HG02678 (cell line): ENCODE results near the gene ZNF518B.
A peak's percentile ranks its signal among the peaks of the same experiment; 100 is the strongest.

Experiments
- ATAC-seq: cut with Tn5 transposase; IDR thresholded peaks from one replicate; pipeline ENCODE4 v1.9.1; 2021; ENCODE audit warnings: mild to moderate bottlenecking, moderate library complexity; ENCODE audit not compliant: unreplicated experiment

Gene ZNF518B

DNA sequence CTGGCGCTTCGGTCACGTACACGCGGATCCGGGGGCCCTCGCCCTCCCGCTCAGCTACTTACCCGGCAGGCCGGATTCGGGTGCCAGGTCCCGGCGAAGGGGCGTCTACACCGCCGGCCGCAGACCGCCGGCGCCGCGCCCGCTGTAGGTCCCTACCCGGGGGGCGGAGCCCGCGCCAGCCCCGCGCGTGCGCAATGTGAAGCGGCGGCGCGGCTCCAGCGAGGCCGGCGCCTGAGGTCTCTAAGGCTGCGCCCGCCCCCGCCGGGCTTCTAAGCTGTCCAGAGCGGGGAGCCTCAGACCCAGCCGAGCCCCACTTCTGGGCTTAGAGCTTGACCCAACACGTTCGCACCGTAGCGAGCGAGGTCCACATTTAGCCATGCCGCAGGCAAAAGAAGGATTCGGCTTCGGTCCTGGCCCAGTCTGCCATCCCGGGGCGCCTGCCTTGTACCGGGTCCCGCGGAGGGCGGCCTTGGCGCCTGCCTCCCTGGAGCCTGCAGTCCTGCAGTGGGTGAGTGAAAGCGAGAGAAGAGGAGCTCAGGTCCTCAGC is at the start of gene ZNF518B:
Gene ZNF518B (minus strand): TSS at position 172 of the 547 bp plus-strand sequence. CDS start 11,098 bp downstream, outside the sequence.
- ATAC-seq, result peak; percentile 79

GRCh38 chr4:10506077-10506476 is 48.9 kb upstream of the ZNF518B start:
- ATAC-seq, result no peak

GRCh38 chr4:10504570-10505179 is 47.4 kb upstream of the ZNF518B start:
- ATAC-seq, result no peak

DNA sequence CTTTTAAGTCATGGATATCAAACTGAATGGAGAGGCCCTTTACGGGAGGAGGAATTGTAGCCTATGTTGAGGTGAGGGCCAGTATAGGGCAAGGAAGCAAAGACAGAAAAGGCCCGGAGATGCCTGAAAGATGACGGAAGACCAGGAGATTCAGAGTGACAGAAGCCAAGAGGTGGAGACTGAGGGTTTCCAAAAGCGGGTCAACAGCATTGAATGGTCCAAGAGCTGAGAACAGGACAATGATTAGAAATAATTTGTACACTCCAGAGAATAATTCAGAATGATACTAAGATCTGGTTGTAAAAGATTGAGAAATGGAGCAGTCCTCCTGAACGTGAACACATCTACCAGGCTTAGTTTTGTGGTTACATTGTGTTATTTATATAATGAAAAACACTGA is 45.5 kb upstream of the ZNF518B start:
- ATAC-seq, result no peak

GRCh38 chr4:10500776-10501175 is 43.5 kb upstream of the ZNF518B start:
- ATAC-seq, result no peak

DNA sequence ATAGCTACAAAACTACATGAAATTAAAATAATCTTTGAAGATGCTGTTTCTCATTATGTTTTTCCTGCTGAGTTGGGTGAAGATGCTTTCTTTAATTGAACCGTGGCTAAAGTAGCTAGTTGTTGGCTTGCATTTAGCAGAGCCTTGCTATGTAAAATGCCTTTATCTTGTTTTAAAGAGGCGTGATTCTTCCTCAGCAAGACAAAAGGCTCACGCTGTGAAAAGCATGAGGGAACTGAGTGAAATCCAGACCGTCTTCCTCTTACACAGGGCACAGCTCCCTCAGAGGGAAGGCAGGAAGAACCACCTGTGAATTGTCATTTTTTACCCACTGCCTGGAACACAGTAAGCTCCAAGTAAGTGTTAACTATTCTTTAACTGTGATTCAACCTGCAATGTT is 39.0 kb upstream of the ZNF518B start:
- ATAC-seq, result no peak

DNA sequence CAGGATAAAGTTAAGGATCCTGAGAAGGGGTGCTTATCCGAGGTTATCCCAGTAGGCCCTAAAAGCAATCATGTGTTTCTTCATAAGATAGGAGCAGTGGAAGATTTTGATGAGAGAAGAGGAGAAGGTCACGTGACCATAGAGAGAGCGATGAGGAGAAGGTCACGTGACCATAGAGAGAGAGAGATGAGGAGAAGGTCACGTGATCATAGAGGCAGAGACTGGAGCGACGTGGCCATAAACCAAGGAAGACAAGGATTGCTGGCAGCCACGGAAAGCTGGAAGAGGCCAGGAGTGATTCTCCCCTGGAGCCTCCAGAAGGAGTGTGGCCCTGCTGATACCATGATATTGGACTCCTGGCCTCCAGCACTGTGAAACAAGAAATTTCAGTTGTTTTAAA is 38.4 kb upstream of the ZNF518B start:
- no peak for ATAC-seq

GRCh38 chr4:10492464-10492863 is 35.2 kb upstream of the ZNF518B start:
- no peak for ATAC-seq

DNA sequence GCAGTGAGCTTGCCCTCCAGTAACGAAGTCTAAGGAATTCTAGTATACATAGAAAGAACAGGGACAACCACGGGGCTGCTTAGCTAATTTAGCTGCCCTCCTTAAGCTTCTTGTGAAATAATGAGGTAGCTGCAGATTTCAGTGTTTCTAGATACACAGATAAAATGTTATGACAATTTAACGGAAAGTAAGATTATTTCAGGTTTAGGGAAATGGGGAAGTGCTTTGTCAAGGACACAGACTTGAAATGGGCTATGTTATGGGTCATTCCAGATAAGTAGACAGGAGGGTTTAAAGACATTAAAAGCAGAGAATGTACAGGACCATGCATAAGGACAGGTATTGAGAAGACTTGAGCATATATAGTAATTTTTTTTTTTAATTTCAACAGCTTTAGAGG is 34.2 kb upstream of the ZNF518B start:
- ATAC-seq, result no peak

DNA sequence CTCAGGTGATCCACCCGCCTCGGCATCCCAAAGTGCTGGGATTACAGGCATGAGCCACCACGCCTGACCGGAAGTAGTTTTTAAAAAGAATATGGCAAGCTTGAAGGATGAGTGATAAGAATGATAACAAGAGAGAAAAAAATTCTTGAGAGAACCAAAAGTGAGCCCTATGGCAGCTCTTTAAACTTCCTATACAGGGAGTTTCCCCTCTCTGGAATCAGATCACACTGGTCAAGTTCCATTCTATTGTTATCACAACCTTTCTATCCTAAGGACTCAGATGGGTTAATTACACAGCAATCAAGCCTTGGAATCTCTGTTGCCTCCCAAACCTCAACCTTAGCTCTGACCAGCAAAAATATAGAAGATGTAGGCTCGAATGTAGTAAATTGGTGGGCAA is 33.8 kb upstream of the ZNF518B start:
- ATAC-seq, result no peak

DNA sequence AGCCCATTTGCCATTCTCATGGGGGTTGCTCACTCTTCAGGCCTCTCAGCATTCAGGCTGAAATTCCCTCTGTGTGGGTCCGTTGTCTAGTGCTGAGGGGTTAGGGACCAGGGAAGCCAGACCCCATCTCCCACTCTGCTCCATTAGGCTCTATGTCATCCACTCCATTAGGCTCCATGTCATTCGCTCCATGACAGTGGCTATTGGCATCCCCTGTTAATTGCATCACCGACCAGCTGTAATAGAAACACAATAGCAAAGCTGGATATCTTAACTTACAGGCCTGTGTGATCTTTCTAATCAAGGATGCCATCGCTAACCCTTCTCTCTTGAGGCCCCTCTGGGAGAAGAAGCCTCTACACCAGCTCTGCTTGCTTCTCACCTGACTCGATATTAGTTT is 25.7 kb upstream of the ZNF518B start:
- ATAC-seq, result no peak

- ATAC-seq, result no peak
Measured at GRCh38 chr4:10480616-10481015, 23.4 kb upstream of the ZNF518B start.

DNA sequence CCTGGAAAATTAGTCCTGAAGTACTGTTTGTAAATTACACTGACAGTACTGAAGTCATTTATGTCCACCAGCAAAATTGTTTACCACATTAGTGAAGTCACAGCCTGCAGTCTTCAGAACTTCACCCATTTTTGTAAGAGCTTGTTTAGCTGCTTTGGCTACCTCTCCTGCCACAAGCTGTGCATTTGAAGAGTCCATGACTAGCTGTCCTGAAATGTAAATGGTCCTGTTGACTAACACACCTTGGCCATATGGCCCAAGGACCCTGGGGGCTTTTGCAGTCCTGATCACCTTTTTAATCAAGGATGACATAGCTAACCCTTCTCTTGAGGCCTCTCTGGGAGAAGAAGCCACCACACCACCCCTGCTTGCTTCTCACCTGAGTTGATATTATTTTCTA is 21.4 kb upstream of the ZNF518B start:
- ATAC-seq, result no peak

GRCh38 chr4:10470505-10470904 is 13.3 kb upstream of the ZNF518B start:
- no peak for ATAC-seq

- no peak for ATAC-seq
Measured at GRCh38 chr4:10466161-10466560, 8.9 kb upstream of the ZNF518B start.

DNA sequence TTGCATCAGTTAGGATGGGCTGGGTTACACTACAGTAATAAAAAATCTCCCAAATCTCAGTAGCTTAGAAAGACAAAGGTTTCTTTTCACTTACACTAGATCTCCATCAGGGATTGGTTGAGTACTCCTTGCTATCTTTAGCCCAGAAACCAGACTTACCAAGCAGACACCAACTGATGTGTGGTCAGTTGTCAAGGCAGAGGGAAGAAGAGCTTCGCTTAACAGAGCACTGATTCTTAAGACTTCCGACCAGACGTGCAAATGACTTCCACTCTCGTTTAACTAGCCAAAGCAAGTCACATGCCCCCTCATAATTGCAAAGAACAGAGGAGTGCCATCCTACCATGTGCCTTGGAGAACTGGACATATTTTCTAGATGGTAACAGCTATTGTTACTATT is 5.7 kb upstream of the ZNF518B start:
- ATAC-seq, result no peak

DNA sequence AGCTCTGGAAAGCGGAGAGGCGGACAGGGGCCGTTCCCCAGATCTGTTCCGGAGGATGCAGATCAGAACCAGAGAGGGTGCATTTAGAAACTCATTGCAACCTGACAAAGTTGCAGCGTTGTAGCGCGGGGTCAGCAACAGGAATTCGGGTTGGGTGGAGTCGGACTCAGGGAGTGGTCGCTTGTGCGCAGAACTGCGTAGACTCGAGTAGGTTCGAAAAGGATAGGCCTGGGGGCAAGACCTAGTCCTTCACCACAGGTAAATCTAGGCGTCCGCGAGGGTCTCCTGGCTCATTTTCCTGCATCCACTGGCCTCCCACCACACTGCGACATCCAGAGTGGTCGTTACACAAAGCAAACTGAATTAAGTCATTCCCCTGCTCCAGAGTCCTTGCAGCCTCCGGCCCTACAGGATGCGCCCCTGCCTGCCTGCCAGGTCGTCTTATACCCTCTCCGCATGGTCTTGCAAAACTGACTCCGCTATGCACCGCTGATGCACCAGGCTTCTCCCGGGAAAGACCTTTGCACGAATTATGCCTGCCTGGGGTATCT is 4.7 kb upstream of the ZNF518B start:
- ATAC-seq, result no peak

DNA sequence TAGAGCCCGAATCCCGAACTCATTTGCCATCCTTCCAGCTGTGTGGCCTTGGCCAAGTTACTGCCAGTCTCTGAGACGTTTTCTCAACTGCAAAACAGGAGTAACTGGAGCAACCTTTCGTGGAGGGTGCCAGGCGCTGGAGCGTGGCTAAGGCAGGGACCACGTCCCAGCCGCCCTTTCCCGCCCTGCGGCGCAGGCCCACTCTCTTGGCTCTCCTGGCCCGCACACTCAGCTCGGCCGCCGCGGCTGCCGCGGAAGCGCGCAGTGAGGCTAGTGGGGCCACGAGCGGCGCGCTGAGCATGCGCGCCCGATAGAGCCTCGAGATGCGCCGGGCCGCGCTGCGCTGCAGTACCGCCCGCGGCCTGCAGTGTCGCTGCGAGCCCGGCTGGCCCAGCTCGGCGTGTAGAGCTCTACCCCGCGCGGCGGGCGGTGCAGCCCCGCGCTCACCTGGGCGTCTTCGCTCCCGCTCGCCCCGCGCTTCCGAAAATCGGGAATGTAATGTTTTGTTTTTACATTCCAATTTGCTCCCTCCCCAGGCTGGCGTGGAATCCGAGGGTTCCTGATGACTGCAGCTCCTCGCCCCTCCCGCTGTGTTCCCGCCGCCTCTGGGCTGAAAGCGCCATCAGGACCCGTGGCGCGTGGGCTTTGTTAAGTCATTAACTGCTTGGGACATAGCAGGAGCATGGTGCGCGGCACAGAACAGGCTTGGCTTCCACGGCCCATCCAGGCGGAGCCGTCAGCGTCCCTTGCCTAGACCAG is 4.0 kb upstream of the ZNF518B start:
- ATAC-seq, result peak; percentile 70

DNA sequence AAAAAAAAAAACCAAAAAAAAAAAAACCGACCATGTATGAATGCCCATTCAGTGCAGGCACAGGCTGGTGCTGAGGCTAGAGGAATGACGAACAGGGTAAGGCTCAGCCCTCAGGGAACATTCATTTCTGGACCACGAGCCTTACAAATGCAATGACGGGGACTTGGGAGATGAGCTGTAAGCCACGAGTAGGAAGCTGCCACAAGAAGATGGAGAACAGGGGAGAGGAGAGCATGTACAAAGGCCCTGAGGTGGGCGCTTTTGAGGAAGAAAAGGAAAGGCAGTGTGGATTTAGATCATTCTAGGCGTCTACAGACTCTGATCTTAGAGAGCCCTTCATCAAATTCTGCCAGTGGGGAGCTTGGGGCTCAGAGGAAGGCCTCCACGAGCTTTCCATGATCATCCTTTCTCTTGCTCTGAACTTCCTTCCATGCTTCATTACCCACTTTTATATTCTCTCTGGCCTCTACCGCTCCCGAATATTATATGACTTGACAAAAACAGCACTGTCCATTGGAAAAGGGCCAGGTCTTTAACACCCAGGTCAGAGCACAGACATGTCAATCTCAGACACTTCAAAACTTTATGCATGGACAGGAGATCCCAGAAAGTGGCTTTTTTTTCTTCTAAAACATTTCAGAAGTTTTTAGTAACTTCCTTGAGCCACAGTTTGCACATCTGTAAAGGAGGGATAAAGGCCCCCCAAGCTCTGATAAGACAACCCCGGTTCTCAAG is 3.3 kb upstream of the ZNF518B start:
- ATAC-seq, result no peak

- no peak for ATAC-seq
Measured at GRCh38 chr4:10459305-10459704, 2.1 kb upstream of the ZNF518B start.

- ATAC-seq, result no peak
Measured at GRCh38 chr4:10458177-10458576, 951 bp upstream of the ZNF518B start.
